RWPE1 (cell line): Measurements from ENCODE around the gene ENTREP1.

ENCODE experiments used
- CTCF ChIA-PET: fragments of 350-600 bp; sonication (Branson Sonifier 250); formaldehyde crosslinking; extraction: SDS; loops from one replicate; lab custom pipeline; 2021; lab: Yijun Ruan, JAX
- POLR2A ChIA-PET: fragments of 400-600 bp; formaldehyde crosslinking; extraction: SDS; loops from one replicate; lab custom pipeline; 2020; ENCODE audit warnings: antibody characterized with exemption; ENCODE audit not compliant: low non-redundant PET; lab: Yijun Ruan, JAX
- DNase-seq: peaks from one replicate; pipeline ENCODE4 v3.0.0; 2012; ENCODE audit warnings: low spot score
- H3K27ac ChIP-seq: fragments of 450-650 bp; 2 replicates; pipeline ENCODE4 v1.5.1; 2017
- TF ChIP-seq, protein P1 (sequence below): fragments of 450-650 bp; conservative IDR thresholded peaks from 2 replicates; pipeline ENCODE4 v1.5.1; 2017; ENCODE audit warnings: low read depth, mild to moderate bottlenecking

Gene ENTREP1

DNA sequence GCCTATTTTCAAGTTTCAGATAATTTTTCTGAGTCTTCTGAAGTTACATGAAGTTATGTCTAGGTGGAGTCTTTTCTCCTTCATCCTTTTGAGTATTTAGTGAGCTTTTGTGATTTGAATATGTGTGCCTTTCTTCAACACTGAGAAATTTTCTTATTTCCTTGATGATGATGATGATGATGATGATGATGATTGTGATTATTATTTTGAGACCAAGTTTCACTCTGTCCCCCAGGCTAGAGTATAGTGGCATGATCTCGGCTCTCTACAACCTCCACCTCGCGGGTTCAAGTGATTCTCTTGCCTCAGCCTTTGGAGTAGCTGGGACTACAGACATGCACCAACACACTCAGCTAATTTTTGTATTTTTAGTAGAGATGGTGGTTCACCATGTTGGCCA is 26.2 kb downstream of the ENTREP1 start:
- no peak overlapping the region for H3K27ac ChIP-seq
- DNase-seq: no peak
- ChIA-PET CTCF (no interaction called here), POLR2A (no interaction called here)
- TF ChIP-seq, protein P1, sequence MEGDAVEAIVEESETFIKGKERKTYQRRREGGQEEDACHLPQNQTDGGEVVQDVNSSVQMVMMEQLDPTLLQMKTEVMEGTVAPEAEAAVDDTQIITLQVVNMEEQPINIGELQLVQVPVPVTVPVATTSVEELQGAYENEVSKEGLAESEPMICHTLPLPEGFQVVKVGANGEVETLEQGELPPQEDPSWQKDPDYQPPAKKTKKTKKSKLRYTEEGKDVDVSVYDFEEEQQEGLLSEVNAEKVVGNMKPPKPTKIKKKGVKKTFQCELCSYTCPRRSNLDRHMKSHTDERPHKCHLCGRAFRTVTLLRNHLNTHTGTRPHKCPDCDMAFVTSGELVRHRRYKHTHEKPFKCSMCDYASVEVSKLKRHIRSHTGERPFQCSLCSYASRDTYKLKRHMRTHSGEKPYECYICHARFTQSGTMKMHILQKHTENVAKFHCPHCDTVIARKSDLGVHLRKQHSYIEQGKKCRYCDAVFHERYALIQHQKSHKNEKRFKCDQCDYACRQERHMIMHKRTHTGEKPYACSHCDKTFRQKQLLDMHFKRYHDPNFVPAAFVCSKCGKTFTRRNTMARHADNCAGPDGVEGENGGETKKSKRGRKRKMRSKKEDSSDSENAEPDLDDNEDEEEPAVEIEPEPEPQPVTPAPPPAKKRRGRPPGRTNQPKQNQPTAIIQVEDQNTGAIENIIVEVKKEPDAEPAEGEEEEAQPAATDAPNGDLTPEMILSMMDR: no peak

DNA sequence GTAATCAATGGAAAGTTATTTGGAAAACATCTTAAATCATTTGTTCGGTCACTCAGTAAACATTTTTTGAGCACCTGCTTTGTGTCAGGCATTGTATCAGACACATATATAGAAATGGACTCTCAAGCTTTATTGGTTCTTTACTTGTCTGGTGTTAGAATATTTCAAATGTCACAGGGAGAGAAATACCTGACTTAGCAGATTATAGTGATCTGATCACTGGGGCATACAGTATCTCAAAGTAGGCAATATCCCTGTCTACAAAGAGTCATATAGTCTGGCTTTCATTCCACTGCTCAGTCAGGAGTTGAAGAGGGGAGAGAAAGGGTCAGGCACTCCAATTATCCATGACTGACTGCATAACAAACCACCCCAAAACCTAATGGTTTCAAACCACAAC is 30.2 kb downstream of the ENTREP1 start:
- H3K27ac ChIP-seq: no peak overlapping the region
- CTCF ChIA-PET: no interaction called here
- DNase-seq: no peak
- TF ChIP-seq, protein P1: no peak
- POLR2A ChIA-PET: no interaction called here

DNA sequence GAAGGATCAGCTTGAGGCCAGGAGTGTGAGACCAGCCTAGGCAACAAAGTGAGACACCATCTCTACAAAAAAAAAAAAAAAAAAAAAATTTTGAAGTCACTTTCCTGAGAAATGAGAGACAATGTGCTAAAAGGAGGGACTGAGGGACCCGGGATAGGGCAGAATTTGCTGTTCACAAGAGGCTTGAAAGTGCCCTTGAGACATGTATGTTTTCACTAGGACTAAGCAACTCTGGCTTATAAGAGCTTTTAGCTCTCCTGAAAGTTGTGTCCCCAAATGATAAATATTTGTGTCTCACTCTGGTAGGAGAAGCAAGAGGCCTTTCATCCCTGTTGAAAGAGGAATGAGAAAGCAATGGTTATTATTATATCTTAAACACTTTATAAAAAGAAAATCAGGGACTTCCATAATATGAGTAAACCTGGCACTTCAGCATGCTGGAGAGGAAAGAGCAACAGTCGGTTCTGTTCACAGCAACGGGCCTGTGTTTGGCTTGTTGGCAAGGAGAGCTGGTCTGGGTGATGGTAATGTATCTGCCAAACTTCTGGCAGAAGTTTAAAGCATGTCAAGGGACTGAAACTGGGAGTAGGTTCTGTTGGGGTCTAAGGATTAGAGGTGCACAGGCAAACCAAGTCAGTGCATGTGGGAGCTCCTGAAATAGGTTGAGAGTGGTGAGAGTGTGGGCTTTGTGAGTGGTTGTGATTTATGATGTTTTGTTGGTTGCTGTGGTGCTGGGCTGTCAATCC is 32.2 kb downstream of the ENTREP1 start:
- ChIA-PET POLR2A (no interaction called here), CTCF (interaction anchor here (0.6 kb wide), 1 partner anchor 27 kb away, joined by 3 read pairs; no protein-coding TSS in a partner anchor)
- no peak overlapping the region for H3K27ac ChIP-seq
- no peak for DNase-seq
- TF ChIP-seq, protein P1: no peak

DNA sequence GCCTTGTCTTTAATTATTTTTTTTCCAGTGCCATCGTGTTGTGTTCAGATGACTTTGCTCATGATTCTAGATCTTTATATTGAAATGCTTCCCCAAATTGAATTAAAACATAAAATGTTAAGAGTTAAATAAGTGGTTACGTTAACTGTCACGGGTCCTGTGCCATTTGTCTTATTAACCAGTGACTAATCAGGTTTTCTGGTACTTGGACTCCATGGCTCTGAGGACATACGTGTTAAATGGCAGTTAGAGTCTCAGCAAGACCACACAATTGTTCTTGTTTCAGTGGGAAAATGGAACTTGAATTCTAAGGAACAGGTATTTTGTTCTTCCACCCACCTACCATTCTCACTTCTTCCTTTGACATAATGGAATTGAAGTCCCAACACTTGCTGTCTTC is 32.8 kb downstream of the ENTREP1 start:
- ChIA-PET POLR2A (no interaction called here), CTCF (no interaction called here)
- TF ChIP-seq, protein P1: no peak
- no peak overlapping the region for H3K27ac ChIP-seq
- no peak for DNase-seq

DNA sequence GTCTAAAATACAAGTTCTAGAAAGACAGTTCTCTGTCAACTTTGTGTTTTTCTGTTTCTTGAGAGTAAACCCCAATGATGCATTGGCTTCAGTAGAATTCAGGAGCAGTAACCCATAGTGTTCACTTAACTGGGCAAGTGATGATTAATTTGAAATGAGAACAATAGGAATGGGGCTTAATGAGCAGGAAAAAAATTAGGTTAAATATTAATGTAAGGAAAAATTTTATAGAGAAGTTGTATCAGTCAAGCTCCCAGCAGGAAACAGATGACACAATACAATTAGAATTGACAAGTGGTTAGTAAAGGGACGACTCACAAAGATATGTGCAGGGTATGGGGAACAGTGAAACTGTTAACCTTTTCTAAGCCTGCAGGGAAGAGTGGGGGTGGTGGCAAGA is 38.2 kb downstream of the ENTREP1 start:
- ChIA-PET POLR2A (no interaction called here), CTCF (no interaction called here)
- no peak for DNase-seq
- H3K27ac ChIP-seq: no peak overlapping the region
- TF ChIP-seq, protein P1: no peak

DNA sequence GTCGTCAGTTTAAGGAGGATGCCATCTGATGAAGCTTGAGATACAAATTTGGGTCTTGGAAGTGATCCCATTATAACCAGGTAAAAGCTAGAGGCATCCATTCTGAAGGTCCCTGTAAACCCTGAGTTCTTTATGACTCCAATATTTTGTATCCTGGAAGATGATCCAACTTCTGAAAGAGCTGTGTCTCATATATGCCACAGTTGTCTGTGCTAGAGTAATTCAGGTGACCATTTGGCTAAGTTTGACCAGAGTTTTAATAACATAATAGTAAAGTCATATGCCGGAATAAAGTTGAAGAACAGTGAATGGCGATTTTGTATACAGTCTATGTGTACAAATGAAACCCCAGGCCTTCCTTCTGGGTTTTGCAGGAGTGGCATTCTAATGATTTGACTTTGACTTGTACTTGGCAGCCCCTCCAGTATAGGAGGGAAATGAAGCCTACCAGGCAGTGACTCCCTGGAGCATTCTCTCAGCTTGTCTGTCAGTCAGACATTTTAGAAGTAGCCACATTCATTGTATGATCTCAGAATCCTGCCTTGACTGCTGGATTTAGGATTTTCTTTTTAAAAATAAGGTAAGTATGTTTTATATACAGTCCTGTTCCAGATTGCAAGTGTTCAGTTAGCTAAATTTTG is 39.6 kb downstream of the ENTREP1 start:
- no peak overlapping the region for H3K27ac ChIP-seq
- ChIA-PET POLR2A (no interaction called here), CTCF (no interaction called here)
- TF ChIP-seq, protein P1: no peak
- DNase-seq: no peak
